Measurements from ENCODE around the gene INSRR. TPM values are rescaled to one million over a fixed set of nuclear protein-coding genes. Genes with fewer than 3 reads are reported as not detected.

INSRR gene
- total and polyA plus RNA-seq, 2 of the 4 experiments (the other 2 are of a cell fraction), result not detected

DNA sequence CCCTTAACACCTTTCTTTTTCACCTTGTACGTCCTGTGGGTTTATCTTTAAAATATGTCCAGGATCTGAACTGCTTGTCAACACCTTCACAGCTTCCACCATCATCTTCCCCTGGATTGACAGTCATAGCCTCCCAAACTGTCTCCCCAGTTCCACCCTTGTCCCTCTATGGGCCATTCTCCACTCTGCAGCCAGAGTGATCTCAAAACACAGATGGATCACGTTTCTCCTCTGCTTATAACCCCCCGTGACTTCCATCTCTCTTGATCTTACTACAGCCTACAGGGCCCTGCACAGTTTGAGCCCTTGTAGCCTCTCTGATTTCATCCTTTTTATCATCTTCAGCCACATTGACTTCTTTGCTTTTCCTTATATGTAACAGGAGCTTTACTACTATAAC, 4.3 kb downstream of the INSRR start:
- Histone ChIP-seq H4K5ac (ENCODE audit: low read depth, low read length) (no peak overlapping the region), H3K4me3 (ENCODE audit: insufficient read depth, low read depth, low read length) (no peak overlapping the region), H2AFZ (replicated peaks; ENCODE audit: low read length, poor library complexity) (no peak overlapping the region), H4K20me1 (ENCODE audit: insufficient read depth, low read length) (peaks cover 8% of the 10 kb centered on the region; the same call in 1 of the 2 replicates), H4K91ac (ENCODE audit: insufficient read depth, low read depth, low read length) (no peak overlapping the region), H3K14ac (replicated peaks; ENCODE audit: low read depth, low read length) (no peak overlapping the region), H3K27me3 (ENCODE audit: control insufficient read depth, insufficient read depth, low read length) (peaks cover 76% of the 10 kb centered on the region), H3K9ac (ENCODE audit: low read depth, low read length) (no peak overlapping the region), H2AK5ac (ENCODE audit: low read depth, low read length) (no peak overlapping the region), H2AK9ac (replicated peaks; ENCODE audit: low read depth, low read length, poor library complexity) (no peak overlapping the region), H3K4ac (ENCODE audit: low read depth, low read length) (no peak overlapping the region), H3K36me3 (ENCODE audit: control insufficient read depth, insufficient read depth, low read length) (no peaks in the 10 kb centered on the region), H3K9me1 (ENCODE audit: insufficient read depth, low read length) (no peaks in the 10 kb centered on the region), H3K23ac (ENCODE audit: low read depth, low read length) (no peak overlapping the region), H4K8ac (ENCODE audit: low read depth in 2 of 2, low read length in 2 of 2) (no peak overlapping the region), H3K27ac (ENCODE audit: insufficient read depth, low read length) (no peak overlapping the region), H3K9me3 (ENCODE audit: control insufficient read depth, insufficient read depth, low read length) (no peaks in the 10 kb centered on the region; the same call in 1 of the 2 replicates), H2BK20ac (ENCODE audit: low read depth, low read length) (no peak overlapping the region), H2BK120ac (ENCODE audit: low read depth, low read length) (no peak overlapping the region), H3K4me2 (ENCODE audit: low read depth, low read length) (no peak overlapping the region), H3K79me1 (ENCODE audit: low read depth in 1 of 2, low read length in 2 of 2) (no peaks in the 10 kb centered on the region), H3K56ac (ENCODE audit: extremely low read depth, insufficient read depth, low read length) (no peak overlapping the region), H2BK15ac (ENCODE audit: low read depth, low read length) (no peak overlapping the region), H3K4me1 (ENCODE audit: control insufficient read depth, insufficient read depth, low read length) (peaks cover 6% of the 10 kb centered on the region; the same call in 1 of the 2 replicates), H3K18ac (ENCODE audit: low read depth, low read length) (no peak overlapping the region), H2BK5ac (ENCODE audit: low read depth, low read length, poor library complexity, severe bottlenecking) (no peak overlapping the region)
- DNase-seq (no peak), ATAC-seq (ENCODE audit: low read depth) (no peak)
- WGBS, 2 experiments (ENCODE audit: extremely low coverage in 2 of 2, insufficient read length in 1 of 2), result 20% methylated on average over 3 of the region's 3 CpGs; no CpG with 5 or more reads in 1 of the 2 experiments
- dilution Hi-C loops (cut with HindIII; ENCODE audit: low sequenced_read_pairs, unreplicated experiment), result no loop called here
- TF ChIP-seq, protein P1, sequence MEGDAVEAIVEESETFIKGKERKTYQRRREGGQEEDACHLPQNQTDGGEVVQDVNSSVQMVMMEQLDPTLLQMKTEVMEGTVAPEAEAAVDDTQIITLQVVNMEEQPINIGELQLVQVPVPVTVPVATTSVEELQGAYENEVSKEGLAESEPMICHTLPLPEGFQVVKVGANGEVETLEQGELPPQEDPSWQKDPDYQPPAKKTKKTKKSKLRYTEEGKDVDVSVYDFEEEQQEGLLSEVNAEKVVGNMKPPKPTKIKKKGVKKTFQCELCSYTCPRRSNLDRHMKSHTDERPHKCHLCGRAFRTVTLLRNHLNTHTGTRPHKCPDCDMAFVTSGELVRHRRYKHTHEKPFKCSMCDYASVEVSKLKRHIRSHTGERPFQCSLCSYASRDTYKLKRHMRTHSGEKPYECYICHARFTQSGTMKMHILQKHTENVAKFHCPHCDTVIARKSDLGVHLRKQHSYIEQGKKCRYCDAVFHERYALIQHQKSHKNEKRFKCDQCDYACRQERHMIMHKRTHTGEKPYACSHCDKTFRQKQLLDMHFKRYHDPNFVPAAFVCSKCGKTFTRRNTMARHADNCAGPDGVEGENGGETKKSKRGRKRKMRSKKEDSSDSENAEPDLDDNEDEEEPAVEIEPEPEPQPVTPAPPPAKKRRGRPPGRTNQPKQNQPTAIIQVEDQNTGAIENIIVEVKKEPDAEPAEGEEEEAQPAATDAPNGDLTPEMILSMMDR (conservative IDR thresholded peaks at IDR 0.05; ENCODE audit: low read depth, low read length), result no peak
- TF ChIP-seq RCOR1 (IDR thresholded peaks at IDR 0.05; ENCODE audit: insufficient replicate concordance, low read length) (no peak), POLR2A (IDR thresholded peaks at IDR 0.05; ENCODE audit: low read depth, low read length) (no peak), MAZ (IDR thresholded peaks at IDR 0.05; ENCODE audit: borderline replicate concordance, low read depth, low read length) (no peak), NFE2L2 (IDR thresholded peaks at IDR 0.05; ENCODE audit: low read depth, low read length) (no peak), MAFK (IDR thresholded peaks at IDR 0.05; ENCODE audit: low read depth, low read length) (no peak)
- TF ChIP-seq, protein P2, sequence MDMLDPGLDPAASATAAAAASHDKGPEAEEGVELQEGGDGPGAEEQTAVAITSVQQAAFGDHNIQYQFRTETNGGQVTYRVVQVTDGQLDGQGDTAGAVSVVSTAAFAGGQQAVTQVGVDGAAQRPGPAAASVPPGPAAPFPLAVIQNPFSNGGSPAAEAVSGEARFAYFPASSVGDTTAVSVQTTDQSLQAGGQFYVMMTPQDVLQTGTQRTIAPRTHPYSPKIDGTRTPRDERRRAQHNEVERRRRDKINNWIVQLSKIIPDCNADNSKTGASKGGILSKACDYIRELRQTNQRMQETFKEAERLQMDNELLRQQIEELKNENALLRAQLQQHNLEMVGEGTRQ (IDR thresholded peaks at IDR 0.05; ENCODE audit: low read depth, low read length), result no peak
- intact Hi-C loops (cut with micrococcal nuclease), result no loop called here
- POLR2A ChIA-PET (ENCODE audit: unreplicated experiment), result no interaction called here
- in situ Hi-C loops (cut with MboI; ENCODE audit: low sequenced_read_pairs), result no loop called here
- BruUV-seq (replicated peaks), result no TSS peak
- CTCF ChIA-PET, result interaction anchor here (0.6 kb wide), 1 partner anchor 15 kb away, joined by 3 read pairs; no protein-coding TSS in a partner anchor

Measured in IMR-90 (cell line).